Activated gamma-delta T cell treated with anti-CD3 and anti-CD28 coated beads, Interleukin-2, amount 50 U/mL, for 16 hours (primary cell): ENCODE results near the gene RBMS3.

ENCODE experiments used
- DNase-seq: peaks from one replicate; pipeline ENCODE4 v3.0.0-alpha.2; 2020; ENCODE audit warnings: low read depth

Gene RBMS3

GRCh38 chr3:29898171-29898965 is 617.5 kb downstream of the RBMS3 start:
- DNase-seq = no peak

DNA sequence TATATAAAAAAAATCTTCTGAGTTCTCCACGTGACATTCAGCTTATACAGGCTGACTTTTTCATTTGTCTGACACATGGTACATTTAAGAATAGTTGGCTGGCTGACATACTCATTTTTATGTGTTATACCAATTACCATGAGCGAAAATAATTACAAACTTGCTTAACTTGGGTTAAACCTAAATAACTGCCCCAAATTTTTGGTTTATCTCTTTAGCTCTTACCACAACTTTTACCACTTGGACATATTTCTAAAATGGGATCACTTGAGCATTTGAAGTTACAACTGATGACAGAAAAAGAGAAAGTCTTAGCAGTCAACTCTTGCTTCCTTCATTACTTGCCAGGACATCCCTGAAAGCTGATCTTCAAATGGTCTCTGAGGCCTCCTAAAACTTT is 618.1 kb downstream of the RBMS3 start:
- no peak for DNase-seq

DNA sequence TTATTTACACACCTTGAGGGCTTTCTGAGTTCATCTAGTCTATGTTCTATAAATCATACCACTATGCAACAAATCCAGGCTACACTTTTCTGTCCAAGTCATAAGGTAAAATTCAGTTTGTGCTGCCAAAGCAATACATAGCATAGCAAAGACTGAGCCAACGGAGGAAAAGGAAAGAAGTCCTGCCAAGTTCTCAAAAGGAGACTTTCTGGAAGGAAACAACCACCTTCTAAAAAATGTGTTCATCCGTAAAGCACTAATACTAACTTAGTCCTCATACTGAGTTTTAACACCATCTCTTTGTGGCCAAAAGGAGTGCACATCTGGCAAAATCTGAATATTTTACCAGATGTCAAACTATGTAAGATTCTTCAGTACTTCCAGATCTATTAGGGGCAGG is 620.2 kb downstream of the RBMS3 start:
- no peak for DNase-seq

- DNase-seq = no peak
Observed at GRCh38 chr3:29903600-29903999, 622.7 kb downstream of the RBMS3 start.

GRCh38 chr3:29906906-29907305 is 626.0 kb downstream of the RBMS3 start:
- no peak for DNase-seq

DNA sequence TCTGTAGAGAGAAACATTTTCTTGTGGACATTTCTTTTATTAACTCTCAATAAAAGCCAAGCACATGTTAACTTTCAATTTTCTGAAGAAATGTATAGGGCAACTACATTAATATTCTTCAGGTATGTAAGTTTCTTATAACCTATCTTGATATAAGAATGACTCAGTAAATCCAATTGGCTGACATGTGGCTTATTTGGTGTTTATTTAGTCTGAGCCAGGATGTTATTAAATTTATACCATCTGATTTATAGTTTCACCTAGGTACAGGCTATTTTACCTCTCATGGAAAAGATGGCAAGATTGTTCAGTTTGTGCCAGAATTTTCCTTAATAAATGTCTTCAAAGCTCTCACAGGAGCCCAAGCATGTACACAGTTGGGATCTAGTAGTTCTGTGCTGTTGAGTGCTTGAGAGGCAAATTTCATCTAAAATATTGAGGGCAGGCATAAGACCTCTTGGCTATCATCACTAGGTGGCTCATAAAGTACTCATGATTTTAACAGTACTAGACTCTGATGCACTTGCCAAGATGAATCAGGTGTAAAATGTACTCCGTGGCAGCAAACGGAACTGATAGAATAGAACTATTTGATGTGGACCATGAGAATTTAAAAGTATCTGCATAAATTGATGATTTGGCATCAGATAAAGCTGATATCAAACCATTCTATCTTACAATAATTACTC is 631.9 kb downstream of the RBMS3 start:
- no peak for DNase-seq

GRCh38 chr3:29914861-29915524 is 634.1 kb downstream of the RBMS3 start:
- no peak for DNase-seq

DNA sequence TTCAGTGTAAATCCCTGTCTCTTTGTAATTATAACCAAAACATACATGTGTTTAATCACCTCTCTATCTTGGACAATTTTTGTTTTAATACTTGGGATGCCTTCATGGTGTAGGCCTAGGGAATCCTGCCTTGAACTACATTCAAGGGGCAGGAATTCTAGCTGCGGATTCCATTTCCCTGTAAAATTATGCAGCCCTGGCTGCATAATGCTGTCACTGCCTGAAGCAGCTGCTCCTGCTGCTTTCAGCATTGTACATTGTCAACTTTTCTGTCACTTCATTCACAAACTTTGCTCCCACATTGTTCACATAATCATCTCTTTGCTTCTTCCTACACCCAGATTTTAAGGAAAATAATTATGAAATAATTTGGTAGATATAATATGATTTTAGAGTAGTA is 638.7 kb downstream of the RBMS3 start:
- no peak for DNase-seq

DNA sequence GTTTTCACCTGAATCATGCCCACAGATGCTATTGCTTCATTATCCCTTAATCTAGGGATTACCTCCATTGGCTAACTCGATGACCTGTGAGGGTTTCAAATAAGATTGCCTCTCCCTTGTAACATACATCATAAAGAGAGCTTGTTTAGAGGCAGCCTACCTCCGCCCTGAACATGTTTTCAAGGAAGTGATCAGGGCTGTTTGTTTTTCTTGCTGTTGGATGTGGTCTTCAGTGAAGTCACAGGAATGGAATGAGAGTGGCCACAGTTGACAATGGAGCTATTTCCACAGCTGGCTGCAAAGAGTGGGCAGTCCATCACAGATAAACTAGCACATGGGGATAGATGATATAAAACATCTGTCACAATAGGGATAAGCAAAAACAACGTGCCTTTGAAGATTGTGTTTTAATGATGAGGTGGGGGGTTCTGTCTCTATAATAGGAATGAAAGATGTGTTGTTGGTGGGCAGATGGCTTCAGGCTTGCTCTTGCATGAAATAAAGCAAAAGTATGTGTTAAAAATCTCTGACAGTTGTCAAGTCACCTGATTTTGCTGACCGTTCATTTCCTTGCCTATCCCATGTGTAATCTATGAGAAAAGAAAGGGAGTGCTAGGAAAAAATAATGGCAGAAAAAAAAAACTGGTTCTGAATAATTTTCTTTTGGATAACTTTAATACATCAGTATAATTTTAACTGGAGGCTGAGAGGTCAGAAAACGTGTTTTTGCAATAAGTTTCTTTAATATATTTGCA is 642.3 kb downstream of the RBMS3 start:
- no peak for DNase-seq

GRCh38 chr3:29924783-29925561 is 644.1 kb downstream of the RBMS3 start:
- DNase-seq = no peak

- DNase-seq = no peak
Observed at GRCh38 chr3:29926378-29926777, 645.5 kb downstream of the RBMS3 start.

DNA sequence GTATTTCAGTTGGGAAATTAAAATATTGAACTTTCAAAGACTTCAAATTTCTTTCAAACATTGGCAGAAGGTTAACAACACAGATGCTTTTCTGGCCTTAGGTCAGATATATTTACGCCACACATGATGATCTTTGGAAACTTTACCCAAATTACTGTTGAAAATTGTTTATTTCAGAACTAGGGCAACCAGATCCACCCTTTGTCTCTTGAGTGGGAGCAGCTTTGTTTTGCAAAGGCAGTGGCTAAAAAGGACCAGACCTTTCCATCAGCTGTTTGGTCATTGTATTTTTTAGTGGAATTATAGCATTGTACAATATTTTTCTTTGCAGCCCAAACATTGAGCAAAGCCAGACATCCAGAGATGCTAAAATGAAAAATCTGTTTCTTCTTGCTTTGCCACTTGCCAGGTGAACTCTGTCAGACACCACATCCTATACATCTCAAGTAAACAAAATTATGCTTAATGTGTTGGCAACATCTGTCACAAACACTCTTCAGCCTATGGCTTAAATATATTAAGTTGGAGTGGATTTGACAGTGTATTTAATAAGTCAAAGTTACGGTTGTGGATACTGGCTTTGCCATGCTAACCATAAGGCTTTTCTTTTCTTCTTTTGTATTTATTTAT is 651.9 kb downstream of the RBMS3 start:
- DNase-seq = no peak

GRCh38 chr3:29933802-29934490 is 653.1 kb downstream of the RBMS3 start:
- no peak for DNase-seq

DNA sequence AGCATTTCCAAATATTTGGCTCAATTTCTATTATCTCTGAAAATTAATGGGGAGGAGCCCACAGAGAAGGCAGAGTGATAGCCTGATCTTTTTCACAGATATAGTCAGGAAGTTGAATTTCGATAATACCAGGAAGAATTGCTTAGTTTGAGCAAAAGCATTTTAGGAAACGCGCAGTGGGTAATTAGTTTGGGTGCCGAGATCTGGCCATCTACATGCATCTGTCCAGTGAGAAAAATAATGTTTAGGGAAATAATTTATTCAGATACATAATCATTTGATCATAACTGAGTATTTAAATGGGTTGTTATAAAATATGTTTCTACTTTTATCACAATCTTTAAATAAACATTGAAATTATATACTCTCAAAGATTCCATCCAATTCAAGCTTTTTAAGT is 653.9 kb downstream of the RBMS3 start:
- DNase-seq = no peak

DNA sequence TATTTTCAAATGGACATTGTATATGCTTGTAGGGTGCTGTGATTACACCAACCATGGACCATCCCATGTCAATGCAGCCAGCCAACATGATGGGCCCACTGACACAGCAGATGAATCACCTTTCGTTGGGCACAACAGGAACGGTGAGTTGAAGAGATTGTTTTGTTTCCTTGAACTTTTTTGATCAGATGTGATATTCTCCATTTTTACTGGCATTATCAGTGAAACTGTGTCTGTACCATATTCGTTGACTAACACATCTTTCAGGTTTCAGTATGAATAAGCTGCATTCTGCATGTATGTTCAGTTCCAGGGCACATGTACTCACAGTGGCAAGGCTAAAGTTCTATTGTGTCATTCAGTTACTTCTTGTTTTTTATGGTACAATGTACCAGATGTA is 655.2 kb downstream of the RBMS3 start:
- DNase-seq = no peak

DNA sequence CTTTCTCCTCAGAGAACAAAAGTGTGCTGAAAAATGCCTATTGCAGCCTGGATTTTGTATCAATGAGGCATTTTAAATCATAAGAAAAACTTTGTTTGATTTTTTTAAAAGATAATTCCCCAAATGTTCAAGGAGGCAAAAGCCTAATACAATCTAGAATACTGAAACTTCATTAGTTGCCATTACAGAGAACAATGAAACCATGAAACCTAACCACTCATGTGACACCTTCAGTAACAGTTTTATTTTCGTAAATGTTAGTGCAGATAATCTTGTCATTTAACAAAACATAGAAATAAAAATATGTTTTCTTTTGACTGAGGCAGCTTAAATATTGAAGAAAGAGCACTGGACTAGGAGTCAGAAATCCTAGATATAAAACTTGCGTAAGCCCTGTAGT is 655.9 kb downstream of the RBMS3 start:
- DNase-seq = no peak

GRCh38 chr3:29937185-29937584 is 656.3 kb downstream of the RBMS3 start:
- no peak for DNase-seq

DNA sequence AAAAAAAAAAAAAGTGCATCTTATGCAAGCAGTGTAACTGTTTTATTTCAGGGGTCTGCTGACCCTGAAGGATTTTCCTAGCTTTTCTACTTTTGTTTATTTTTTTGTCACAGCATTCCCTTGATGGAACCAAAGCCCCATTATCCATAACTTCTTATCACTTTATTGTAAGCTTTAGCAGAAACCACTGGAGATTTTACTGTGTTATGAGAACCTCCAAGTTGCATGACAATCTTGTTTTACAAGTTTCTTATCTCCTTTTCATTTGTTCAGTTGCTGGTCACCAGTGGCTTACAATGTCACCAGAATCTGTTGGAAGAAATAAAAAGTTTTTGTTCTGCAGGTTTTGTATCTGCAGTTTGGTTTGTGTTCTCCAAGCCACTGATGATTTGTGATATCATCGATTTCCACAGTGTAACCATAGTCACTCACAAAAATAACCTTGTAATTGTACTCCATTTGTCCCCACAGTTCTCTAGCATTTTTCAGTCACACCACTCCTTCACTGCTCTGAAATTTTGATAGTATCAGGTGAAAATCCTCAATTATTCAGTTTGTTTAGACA is 660.0 kb downstream of the RBMS3 start:
- no peak for DNase-seq

DNA sequence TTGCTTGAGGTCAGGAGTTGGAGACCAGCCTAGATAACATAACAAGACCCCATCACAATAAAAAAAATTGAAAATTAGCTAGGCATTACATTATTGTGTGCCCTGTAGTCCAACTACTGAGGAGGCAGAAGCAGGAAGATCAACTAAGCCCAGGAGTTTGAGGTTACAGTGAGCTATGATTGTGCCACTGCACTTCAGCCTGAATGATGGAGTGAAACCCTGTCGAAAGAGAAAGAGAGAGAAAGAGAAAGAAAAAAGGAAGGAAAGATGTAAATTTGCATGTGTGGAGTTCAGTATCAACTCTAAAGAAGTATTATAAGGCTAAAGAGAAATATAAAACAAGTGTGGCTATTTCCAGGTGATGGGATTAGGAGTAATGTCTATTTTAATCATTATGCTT is 661.4 kb downstream of the RBMS3 start:
- no peak for DNase-seq

DNA sequence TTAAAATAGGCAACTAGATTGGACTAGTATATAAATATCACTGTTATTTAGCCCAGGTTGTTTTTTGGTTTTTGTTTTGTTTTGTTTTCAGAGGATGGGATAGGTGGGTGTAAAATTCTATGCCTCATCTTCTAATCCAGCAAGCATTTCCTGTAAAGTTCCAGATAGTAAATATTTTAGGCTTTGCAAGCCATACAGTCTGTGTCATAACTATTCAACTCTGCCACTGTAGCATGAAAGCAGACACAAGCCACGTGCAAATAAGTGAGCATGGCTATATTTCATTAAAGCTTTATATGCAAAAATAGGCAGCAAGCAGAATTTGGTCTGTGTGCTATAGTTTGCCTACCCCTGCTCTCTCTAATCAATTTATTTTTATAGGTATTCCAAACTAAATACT is 668.3 kb downstream of the RBMS3 start:
- no peak for DNase-seq
